Natural killer cell (primary cell): ENCODE measurements around the gene CNNM4. TPM values are rescaled to one million over a fixed set of nuclear protein-coding genes. Genes with fewer than 3 reads are reported as not detected.
A peak's percentile ranks its signal among the peaks of the same experiment; 100 is the strongest.

ENCODE experiments used
- ATAC-seq, 3 donors: fragments of 150-1000 bp in 2 of 3; fragments of 200-7000 bp in 1 of 3; cut with Tn5 transposase; 1 replicate in 1 of 3; 2 replicates in 2 of 3; pipeline ENCODE4 v1.10.0; 2021; ENCODE audit warnings: mild to moderate bottlenecking in 2 of 3, moderate library complexity in 2 of 3
- DNase-seq, 2 donors: peaks; one replicate each; pipeline versions ENCODE4 v3.0.0 to v3.0.0-alpha.2; 2013 to 2021; ENCODE audit warnings: mixed read lengths in 1 of 2
- H3K27ac ChIP-seq: one replicate; pipeline ENCODE4 v1.5.1; 2013; ENCODE audit warnings: mild to moderate bottlenecking, low read length
- H3K27me3 ChIP-seq: one replicate; pipeline ENCODE4 v1.6.1; 2013; ENCODE audit warnings: low read length; ENCODE audit not compliant: control insufficient read depth, insufficient read depth
- H3K36me3 ChIP-seq: one replicate; pipeline ENCODE4 v1.6.1; 2013; ENCODE audit warnings: low read length; ENCODE audit not compliant: control insufficient read depth, insufficient read depth
- H3K4me1 ChIP-seq: one replicate; pipeline ENCODE4 v1.6.1; 2013; ENCODE audit warnings: low read length; ENCODE audit not compliant: control insufficient read depth, insufficient read depth
- H3K4me3 ChIP-seq: one replicate; pipeline ENCODE4 v1.5.1; 2013; ENCODE audit warnings: low read length
- H3K9me3 ChIP-seq: one replicate; pipeline ENCODE4 v1.6.1; 2013; ENCODE audit warnings: low read length; ENCODE audit not compliant: control insufficient read depth, insufficient read depth
- H3K27ac Mint-ChIP-seq, 2 donors: one replicate each; pipeline ENCODE4 v1.8.0; 2022; ENCODE audit warnings: mild to moderate bottlenecking in 2 of 2, mixed read lengths in 2 of 2, moderate library complexity in 1 of 2
- H3K27me3 Mint-ChIP-seq, 2 donors: one replicate each; pipeline ENCODE4 v1.8.0; 2022; ENCODE audit warnings: low read depth in 2 of 2, mixed read lengths in 2 of 2
- H3K36me3 Mint-ChIP-seq: one replicate; pipeline ENCODE4 v1.8.0; 2022; ENCODE audit warnings: mixed read lengths
- H3K4me1 Mint-ChIP-seq, 2 donors: one replicate each; pipeline ENCODE4 v1.8.0; 2022; ENCODE audit warnings: mixed read lengths in 2 of 2
- H3K4me3 Mint-ChIP-seq: one replicate; pipeline ENCODE4 v1.8.0; 2022; ENCODE audit warnings: mild to moderate bottlenecking, moderate library complexity, mixed read lengths
- H3K9me3 Mint-ChIP-seq, 2 donors: one replicate each; pipeline ENCODE4 v1.8.0; 2022; ENCODE audit warnings: mixed read lengths in 2 of 2
- CTCF ChIP-seq: fragments of 200-600 bp; IDR thresholded peaks from one replicate; pipeline ENCODE4 v1.8.0; 2022; ENCODE audit warnings: antibody characterized with exemption
- WGBS: methylation state at CpG from one replicate; pipeline ENCODE4 v1.1.7; 2013; ENCODE audit warnings: missing lambda C conversion rate; ENCODE audit not compliant: insufficient coverage; 5-methylcytosine and 5-hydroxymethylcytosine counted together
- intact Hi-C: fragments of 100-400 bp; cut with micrococcal nuclease; formaldehyde crosslinking; loops from one replicate; pipeline ENCODE4 v1.14.2; 2022
- total RNA-seq, 4 donors: library from RNA; stranded (reverse); fragments of 120-200 nt in 1 of 4; gene quantifications; one replicate each; pipeline versions ENCODE4 v1.2.3 to v1.2.4, GENCODE V29; 2013 to 2022

The CNNM4 gene
- total RNA-seq, 3 donors from 2014 or later (not counting 1 experiment from before 2014, with no cell fraction given) = 9.9 to 12.1 (median 10.7) TPM

GRCh38 chr2:96737831-96738230 lies 22.9 kb upstream of the CNNM4 start:
- DNase-seq (peak in 1 of 2 donors; percentile 45), ATAC-seq (no peak)
- WGBS = 56% methylated on average over 2 of the region's 2 CpGs
- Mint-ChIP-seq H3K27ac (no peak overlapping the region), H3K4me3 (peak overlapping the region; percentile 22), H3K27me3 (no peaks in the 10 kb centered on the region), H3K4me1 (peaks cover 18 to 33% of the 10 kb centered on the region in 2 donors), H3K36me3 (peaks cover 7% of the 10 kb centered on the region), H3K9me3 (no peaks in the 10 kb centered on the region)
- Histone ChIP-seq H3K9me3 (no peaks in the 10 kb centered on the region), H3K27me3 (no peaks in the 10 kb centered on the region), H3K4me1 (peaks cover 15% of the 10 kb centered on the region), H3K27ac (no peak overlapping the region), H3K36me3 (peaks cover 17% of the 10 kb centered on the region), H3K4me3 (no peak overlapping the region)
- TF ChIP-seq CTCF = no peak
- intact Hi-C loops = no loop called here

- peaks cover 18 to 33% of the 10 kb centered on the region in 2 donors for H3K4me1 Mint-ChIP-seq
- TF ChIP-seq CTCF = no peak
- no peak for DNase-seq
- peaks cover 5% of the 10 kb centered on the region for H3K36me3 ChIP-seq
- H3K4me3 Mint-ChIP-seq = peak overlapping the region; percentile 98
- H3K36me3 Mint-ChIP-seq = peaks cover under 1% of the 10 kb centered on the region
- H3K9me3 ChIP-seq = no peaks in the 10 kb centered on the region
- 22% methylated on average over 3 of the region's 4 CpGs for WGBS
- H3K9me3 Mint-ChIP-seq = no peaks in the 10 kb centered on the region
- peaks cover 15% of the 10 kb centered on the region for H3K4me1 ChIP-seq
- no peaks in the 10 kb centered on the region for H3K27me3 Mint-ChIP-seq
- intact Hi-C loops = no loop called here
- H3K27ac ChIP-seq = peak overlapping the region; percentile 14
- no peak for ATAC-seq
- H3K27me3 ChIP-seq = no peaks in the 10 kb centered on the region
- peak overlapping the region; percentile 73 for H3K4me3 ChIP-seq
- H3K27ac Mint-ChIP-seq = peak overlapping the region; percentile 83 to 93
Measured at GRCh38 chr2:96739076-96739632, 21.5 kb upstream of the CNNM4 start.

GRCh38 chr2:96739633-96740428 lies 20.9 kb upstream of the CNNM4 start, which contains the start of gene LMAN2L:
Gene LMAN2L, minus strand, starts transcription at chr2:96740064. Its CDS starts 24 bp downstream, at chr2:96740040.
- Mint-ChIP-seq H3K4me3 (peak within 1 kb of the TSS; percentile 98), H3K27ac (peak within 1 kb of the TSS; percentile 83 to 93), H3K36me3 (no peaks in the 10 kb centered on the region), H3K9me3 (no peaks in the 10 kb centered on the region), H3K4me1 (peaks cover 18 to 30% of the 10 kb centered on the region in 2 donors), H3K27me3 (no peaks in the 10 kb centered on the region)
- no peaks in the 10 kb centered on the region for H3K27me3 ChIP-seq
- no peaks in the 10 kb centered on the region for H3K9me3 ChIP-seq
- ATAC-seq (peak; percentile 99 to 100 (median 100)), DNase-seq (peak; percentile 93 to 97)
- no peak for TF ChIP-seq CTCF
- peak within 1 kb of the TSS; percentile 73 for H3K4me3 ChIP-seq
- H3K27ac ChIP-seq = peak within 1 kb of the TSS; percentile 57
- peaks cover 3% of the 10 kb centered on the region for H3K36me3 ChIP-seq
- WGBS = under 1% methylated on average over 36 of the region's 43 CpGs
- intact Hi-C loops = loop anchor here (1.0 to 2.0 kb wide), 3 partner anchors 20 to 102 kb away; partner anchors contain the start of genes CNNM4 and KANSL3
- peaks cover 15% of the 10 kb centered on the region for H3K4me1 ChIP-seq
